Caco-2 (cell line): ENCODE measurements around the gene MLPH. TPM values are rescaled to one million over a fixed set of nuclear protein-coding genes. Genes with fewer than 3 reads are reported as not detected.
"Not testable (repeated sequence)": the region's sequence is repeated elsewhere in the genome, so short reads cannot be mapped to it uniquely, and the experiment has no call there.

Experiments
- BruUV-seq: library from RNA; stranded (reverse); fragments of 400-500 nt; replicated peaks from 2 replicates; lab custom pipeline; 2021; lab: Mats Ljungman, UMichigan
- CTCF ChIA-PET: fragments of 300-600 bp; sonication (Branson Sonifier 250); formaldehyde crosslinking; loops from one replicate; lab custom pipeline; 2022; ENCODE audit warnings: antibody characterized with exemption; lab: Charles Lee
- POLR2A ChIA-PET: fragments of 300-600 bp; sonication (Branson Sonifier 250); formaldehyde crosslinking; loops from one replicate; lab custom pipeline; 2022; ENCODE audit warnings: antibody characterized with exemption; lab: Charles Lee
- DNase-seq, 2 experiments: peaks; one replicate each; pipeline versions ENCODE4 v3.0.0 to v3.0.0-alpha.2; 2020 to 2022
- H3K27me3 ChIP-seq: replicated peaks from 2 replicates; pipeline ENCODE4 v1.6.0; 2011; ENCODE audit warnings: low read length; ENCODE audit not compliant: control insufficient read depth, insufficient read depth
- H3K36me3 ChIP-seq: 2 replicates; pipeline ENCODE4 v1.5.1; 2011; ENCODE audit warnings: low read length; ENCODE audit not compliant: control insufficient read depth, insufficient read depth
- H3K4me1 ChIP-seq: fragments of 250-450 bp; sonication (Bioruptor Pico); 2 replicates; pipeline ENCODE4 v1.5.1; 2020; ENCODE audit warnings: mild to moderate bottlenecking
- H3K4me3 ChIP-seq: 2 replicates; pipeline ENCODE4 v1.5.1; 2011; ENCODE audit warnings: low read depth, mild to moderate bottlenecking, control low read depth, low read length
- H3K9me3 ChIP-seq: fragments of 250-450 bp; sonication (Bioruptor Pico); 2 replicates; pipeline ENCODE4 v1.5.1; 2020; ENCODE audit warnings: mild to moderate bottlenecking, moderate library complexity
- H3K27ac Mint-ChIP-seq: one replicate; pipeline ENCODE4 v1.8.0; 2022; ENCODE audit warnings: mixed read lengths; ENCODE audit not compliant: unreplicated experiment
- H3K27me3 Mint-ChIP-seq: one replicate; pipeline ENCODE4 v1.8.0; 2022; ENCODE audit warnings: mixed read lengths; ENCODE audit not compliant: insufficient read depth, unreplicated experiment
- H3K36me3 Mint-ChIP-seq: one replicate; pipeline ENCODE4 v1.8.0; 2022; ENCODE audit warnings: mild to moderate bottlenecking, mixed read lengths; ENCODE audit not compliant: insufficient read depth, unreplicated experiment
- H3K4me1 Mint-ChIP-seq: one replicate; pipeline ENCODE4 v1.8.0; 2022; ENCODE audit warnings: low read depth, mixed read lengths; ENCODE audit not compliant: unreplicated experiment
- H3K4me3 Mint-ChIP-seq: one replicate; pipeline ENCODE4 v1.8.0; 2022; ENCODE audit warnings: mild to moderate bottlenecking, moderate library complexity, mixed read lengths; ENCODE audit not compliant: unreplicated experiment
- H3K9me3 Mint-ChIP-seq: one replicate; pipeline ENCODE4 v1.8.0; 2022; ENCODE audit warnings: mixed read lengths; ENCODE audit not compliant: unreplicated experiment
- intact Hi-C: fragments of 100-400 bp; cut with micrococcal nuclease; formaldehyde crosslinking; loops from one replicate; pipeline ENCODE4 v1.10.0; 2022; ENCODE audit not compliant: unreplicated experiment
- total RNA-seq: library from RNA; stranded (reverse); gene quantifications from 2 replicates; pipeline ENCODE4 v1.2.3, GENCODE V29; 2022
- TF ChIP-seq, protein P1 (sequence below), 2 experiments: fragments of 200-600 bp in 1 of 2; IDR thresholded peaks; 1 replicate in 1 of 2; 2 replicates in 1 of 2; pipeline versions ENCODE4 v1.5.1 to v1.8.0; 2011 to 2022; ENCODE audit warnings: antibody characterized with exemption in 1 of 2, control low read depth in 1 of 2, inconsistent platforms in 1 of 2, low read depth in 1 of 2, low read length in 1 of 2, mild to moderate bottlenecking in 1 of 2, moderate library complexity in 1 of 2; ENCODE audit not compliant: insufficient read depth in 1 of 2, severe bottlenecking in 1 of 2, unreplicated experiment in 1 of 2

Gene MLPH
- total RNA-seq, 1 experiment from 2014 or later: not detected

DNA sequence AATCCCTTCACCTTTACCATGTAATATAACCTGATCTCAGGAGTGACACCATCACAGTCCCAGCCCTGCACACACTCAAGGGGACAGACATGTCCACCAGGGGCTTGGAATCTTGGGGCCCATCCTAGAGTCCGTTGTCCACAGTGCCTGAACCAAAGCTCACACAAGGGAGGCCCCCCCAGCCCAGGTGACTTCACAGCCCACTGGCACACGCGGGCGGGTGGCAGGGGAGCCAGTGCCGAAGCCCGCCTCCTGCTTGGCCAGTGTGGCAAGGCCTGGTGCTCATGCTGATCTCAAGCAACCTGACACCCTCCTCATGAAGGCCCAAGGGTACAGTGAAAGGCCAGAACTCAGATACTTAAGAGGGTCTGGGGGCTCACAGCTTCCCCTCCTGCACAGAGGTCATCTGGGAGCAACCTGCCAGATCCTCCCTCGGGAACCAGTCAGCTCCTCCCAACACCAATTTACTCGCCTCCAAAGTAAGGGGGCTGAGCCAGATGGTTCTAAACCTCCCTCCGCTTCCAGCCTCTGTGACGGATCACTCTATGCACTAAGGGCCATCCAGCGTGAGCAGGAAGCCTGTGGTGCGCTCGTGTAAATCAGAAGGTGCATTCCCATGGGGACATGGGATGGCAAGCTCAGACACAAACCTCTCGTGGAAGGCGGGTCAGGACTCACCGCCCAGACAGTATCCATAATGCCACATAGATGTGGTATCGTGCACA, 106.7 kb downstream of the MLPH start:
- TF ChIP-seq, protein P1, sequence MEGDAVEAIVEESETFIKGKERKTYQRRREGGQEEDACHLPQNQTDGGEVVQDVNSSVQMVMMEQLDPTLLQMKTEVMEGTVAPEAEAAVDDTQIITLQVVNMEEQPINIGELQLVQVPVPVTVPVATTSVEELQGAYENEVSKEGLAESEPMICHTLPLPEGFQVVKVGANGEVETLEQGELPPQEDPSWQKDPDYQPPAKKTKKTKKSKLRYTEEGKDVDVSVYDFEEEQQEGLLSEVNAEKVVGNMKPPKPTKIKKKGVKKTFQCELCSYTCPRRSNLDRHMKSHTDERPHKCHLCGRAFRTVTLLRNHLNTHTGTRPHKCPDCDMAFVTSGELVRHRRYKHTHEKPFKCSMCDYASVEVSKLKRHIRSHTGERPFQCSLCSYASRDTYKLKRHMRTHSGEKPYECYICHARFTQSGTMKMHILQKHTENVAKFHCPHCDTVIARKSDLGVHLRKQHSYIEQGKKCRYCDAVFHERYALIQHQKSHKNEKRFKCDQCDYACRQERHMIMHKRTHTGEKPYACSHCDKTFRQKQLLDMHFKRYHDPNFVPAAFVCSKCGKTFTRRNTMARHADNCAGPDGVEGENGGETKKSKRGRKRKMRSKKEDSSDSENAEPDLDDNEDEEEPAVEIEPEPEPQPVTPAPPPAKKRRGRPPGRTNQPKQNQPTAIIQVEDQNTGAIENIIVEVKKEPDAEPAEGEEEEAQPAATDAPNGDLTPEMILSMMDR (IDR thresholded peaks at IDR 0.05; ENCODE audit: insufficient read depth in 1 of 2, low read depth in 1 of 2, low read length in 1 of 2, severe bottlenecking in 1 of 2, unreplicated experiment in 1 of 2): no peak
- no peaks in the 10 kb centered on the region for H3K9me3 Mint-ChIP-seq
- Histone ChIP-seq H3K4me3 (no peak overlapping the region), H3K9me3 (no peaks in the 10 kb centered on the region), H3K27me3 (no peaks in the 10 kb centered on the region), H3K36me3 (no peaks in the 10 kb centered on the region), H3K4me1 (peaks cover 42% of the 10 kb centered on the region)
- peaks cover 31% of the 10 kb centered on the region for H3K36me3 Mint-ChIP-seq
- intact Hi-C loops: loop anchor here (10.0 kb wide), 1 partner anchor 101 kb away; no protein-coding TSS in a partner anchor
- CTCF ChIA-PET: interaction anchor here (1.2 kb wide), 1 partner anchor 99 kb away, joined by 3 read pairs; no protein-coding TSS in a partner anchor
- peak overlapping the region; percentile 95 for H3K27ac Mint-ChIP-seq
- H3K4me1 Mint-ChIP-seq: peaks cover 30% of the 10 kb centered on the region
- H3K4me3 Mint-ChIP-seq: peak overlapping the region; percentile 37
- no TSS peak for BruUV-seq
- POLR2A ChIA-PET: no interaction called here
- no peaks in the 10 kb centered on the region for H3K27me3 Mint-ChIP-seq
- DNase-seq: no peak

DNA sequence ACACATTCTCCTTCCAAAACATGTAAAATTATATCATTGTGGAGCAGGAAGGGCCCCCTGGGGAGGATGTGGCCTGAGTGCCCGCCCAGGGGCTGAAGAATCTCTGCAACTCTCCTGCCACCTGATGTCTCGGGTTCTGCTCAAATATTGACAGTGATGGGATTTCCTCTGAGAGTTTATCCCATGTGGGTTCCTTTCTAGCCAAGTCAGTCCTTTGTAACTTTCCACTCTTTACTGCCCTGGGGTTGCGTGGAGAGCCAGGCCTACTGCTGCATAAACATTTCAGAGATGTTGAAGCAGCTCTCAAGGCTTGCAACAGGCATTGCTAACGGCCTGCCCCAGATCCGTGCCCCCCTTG, 107.4 kb downstream of the MLPH start:
- ChIA-PET POLR2A (no interaction called here), CTCF (interaction anchor here (0.6 to 1.2 kb wide), 3 partner anchors 8 to 98 kb away, joined by 3 read pairs; no protein-coding TSS in a partner anchor)
- Mint-ChIP-seq H3K4me3 (peak overlapping the region; percentile 58), H3K9me3 (no peaks in the 10 kb centered on the region), H3K4me1 (peaks cover 30% of the 10 kb centered on the region), H3K36me3 (peaks cover 31% of the 10 kb centered on the region), H3K27ac (peak overlapping the region; percentile 95), H3K27me3 (no peaks in the 10 kb centered on the region)
- peak; percentile 45 to 51 for DNase-seq
- Histone ChIP-seq H3K9me3 (no peaks in the 10 kb centered on the region), H3K4me1 (peaks cover 42% of the 10 kb centered on the region), H3K4me3 (no peak overlapping the region), H3K27me3 (no peaks in the 10 kb centered on the region), H3K36me3 (no peaks in the 10 kb centered on the region)
- no TSS peak for BruUV-seq
- TF ChIP-seq, protein P1 (IDR thresholded peaks at IDR 0.05; ENCODE audit: insufficient read depth in 1 of 2, low read depth in 1 of 2, low read length in 1 of 2, severe bottlenecking in 1 of 2, unreplicated experiment in 1 of 2): no peak
- intact Hi-C loops: loop anchor here (10.0 kb wide), 1 partner anchor 100 kb away; no protein-coding TSS in a partner anchor

DNA sequence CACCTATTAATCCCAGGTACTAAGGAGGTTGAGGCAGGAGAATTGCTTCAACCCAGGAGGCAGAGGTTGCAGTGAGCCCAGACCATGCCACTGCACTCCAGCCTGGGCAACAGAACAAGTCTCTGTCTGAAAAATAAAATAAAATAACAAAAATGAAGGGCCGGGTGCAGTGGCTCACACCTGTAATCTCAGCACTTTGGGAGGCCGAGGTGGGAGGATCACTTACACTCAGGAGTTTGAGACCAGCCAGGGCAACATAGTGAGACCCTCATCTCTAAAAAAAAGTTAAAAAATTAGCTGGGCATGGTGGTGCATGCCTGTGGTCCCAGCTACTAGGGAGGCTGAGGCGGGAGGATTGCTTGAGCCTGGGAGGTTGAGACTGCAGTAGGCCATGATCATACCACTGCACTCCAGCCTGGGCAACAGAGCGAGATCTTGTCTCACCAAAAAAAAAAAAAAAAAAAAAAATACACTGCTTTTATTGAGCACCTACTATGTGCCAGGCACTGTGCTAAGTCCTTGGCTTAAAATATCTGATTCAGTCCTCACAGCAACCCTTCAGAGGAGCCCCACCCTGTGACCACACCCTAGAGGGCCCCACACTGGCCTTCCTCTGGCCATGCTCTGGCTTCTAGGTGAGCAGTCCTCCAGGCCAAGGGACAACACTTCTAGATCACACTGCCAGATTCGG, 108.9 kb downstream of the MLPH start:
- intact Hi-C loops: loop anchor here (1.0 to 10.0 kb wide), 2 partner anchors 18 to 99 kb away; no protein-coding TSS in a partner anchor
- H3K4me3 ChIP-seq, H3K27me3 Mint-ChIP-seq, H3K9me3 ChIP-seq, POLR2A ChIA-PET, H3K9me3 Mint-ChIP-seq, CTCF ChIA-PET, H3K36me3 ChIP-seq, H3K27me3 ChIP-seq, H3K4me3 Mint-ChIP-seq, BruUV-seq, DNase-seq: not testable (repeated sequence)
- Mint-ChIP-seq H3K4me1 (peaks cover 30% of the 10 kb centered on the region), H3K36me3 (peaks cover 20% of the 10 kb centered on the region), H3K27ac (peak overlapping the region; percentile 95)
- H3K4me1 ChIP-seq: peaks cover 57% of the 10 kb centered on the region
